ENCODE data around the gene GPC3. TPM values are rescaled to one million over a fixed set of nuclear protein-coding genes. Genes with fewer than 3 reads are reported as not detected.
A peak's percentile ranks its signal among the peaks of the same experiment; 100 is the strongest.

The GPC3 gene
- total and polyA plus RNA-seq, 4 donors = 70.5 to 109 (median 76.3) TPM

DNA sequence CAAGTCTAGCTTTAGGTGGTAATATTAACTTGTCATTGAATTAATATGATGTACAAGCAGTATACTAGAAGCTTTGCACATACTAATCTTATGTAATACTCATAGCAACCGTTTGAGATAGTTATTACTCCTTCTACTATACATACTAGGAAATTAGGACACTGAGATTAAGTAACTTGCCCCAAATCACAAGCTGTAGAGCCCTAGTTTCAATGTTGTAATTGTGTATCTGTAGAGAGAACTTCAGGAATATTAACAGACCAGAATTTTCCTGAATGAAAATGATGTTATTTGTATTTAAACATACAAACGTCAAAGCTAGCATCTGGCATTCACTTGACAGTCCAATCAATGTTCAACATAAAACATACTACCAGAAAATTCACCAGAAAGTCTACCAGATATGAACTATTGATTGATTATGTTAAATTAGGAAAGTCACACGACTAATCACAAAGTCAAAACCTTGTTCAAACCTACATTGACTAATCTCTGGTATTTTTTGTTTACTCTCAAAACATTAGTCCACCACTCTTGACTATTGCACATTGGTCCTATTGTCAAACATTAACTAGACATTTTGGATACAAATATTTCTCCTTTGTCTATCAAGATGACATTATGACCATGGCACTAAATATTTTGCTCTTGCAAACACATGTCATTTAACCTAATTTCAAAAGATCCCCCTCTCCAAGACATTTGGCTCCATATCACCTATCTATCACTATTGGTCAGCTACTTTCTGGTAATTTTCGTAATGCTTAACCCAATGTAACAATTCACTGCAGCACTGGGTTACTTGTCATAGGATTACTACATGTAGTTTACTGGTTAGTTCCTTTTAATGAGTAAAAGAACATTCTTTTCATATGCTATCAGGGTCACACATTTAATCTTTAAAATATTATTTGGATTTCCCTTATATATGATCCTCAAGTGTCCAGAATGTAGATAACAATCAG lies 100.7 kb downstream of the GPC3 start:
- Histone ChIP-seq H3K27ac (ENCODE audit: low read depth, low read length) (no peak overlapping the region), H3K36me3 (ENCODE audit: control insufficient read depth, insufficient read depth, low read length) (no peaks in the 10 kb centered on the region), H3K4me3 (ENCODE audit: low read depth, low read length) (no peak overlapping the region), H3K9me3 (ENCODE audit: control insufficient read depth, insufficient read depth, low read length) (no peaks in the 10 kb centered on the region), H3K4me1 (ENCODE audit: control insufficient read depth, insufficient read depth, low read length) (no peaks in the 10 kb centered on the region), H3K27me3 (ENCODE audit: control insufficient read depth, insufficient read depth, low read length) (no peaks in the 10 kb centered on the region)
- no peak for DNase-seq (ENCODE audit: low read depth in 4 of 6, low spot score in 6 of 6)
- WGBS (ENCODE audit: insufficient coverage) = 40% methylated on average over 1 of the region's 4 CpGs

DNA sequence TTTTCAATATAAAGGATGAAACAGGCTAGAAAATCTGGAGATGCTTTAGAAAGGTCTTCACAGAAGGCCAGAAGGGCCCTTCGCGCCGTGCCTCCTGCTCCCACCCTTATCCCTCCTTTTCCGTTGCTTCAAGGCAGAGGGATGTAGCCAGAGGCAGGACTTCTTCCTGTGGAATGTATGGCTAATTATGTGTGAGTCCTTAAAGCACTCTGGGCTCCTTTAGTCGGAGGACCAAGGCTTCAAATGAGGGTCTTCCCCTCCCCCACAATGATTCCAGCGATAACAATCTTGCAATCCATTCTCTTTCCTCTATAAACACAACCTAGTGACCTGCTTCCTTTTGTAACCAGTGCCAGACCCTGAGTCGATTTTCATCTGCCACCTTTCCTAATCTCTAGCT lies 103.5 kb downstream of the GPC3 start:
- Histone ChIP-seq H3K27me3 (ENCODE audit: control insufficient read depth, insufficient read depth, low read length) (no peaks in the 10 kb centered on the region), H3K27ac (ENCODE audit: low read depth, low read length) (no peak overlapping the region), H3K36me3 (ENCODE audit: control insufficient read depth, insufficient read depth, low read length) (no peaks in the 10 kb centered on the region), H3K4me1 (ENCODE audit: control insufficient read depth, insufficient read depth, low read length) (no peaks in the 10 kb centered on the region), H3K4me3 (ENCODE audit: low read depth, low read length) (no peak overlapping the region), H3K9me3 (ENCODE audit: control insufficient read depth, insufficient read depth, low read length) (no peaks in the 10 kb centered on the region)
- DNase-seq (ENCODE audit: low read depth in 4 of 6, low spot score in 6 of 6) = no peak
- WGBS (ENCODE audit: insufficient coverage) = 26% methylated on average over 3 of the region's 7 CpGs

DNA sequence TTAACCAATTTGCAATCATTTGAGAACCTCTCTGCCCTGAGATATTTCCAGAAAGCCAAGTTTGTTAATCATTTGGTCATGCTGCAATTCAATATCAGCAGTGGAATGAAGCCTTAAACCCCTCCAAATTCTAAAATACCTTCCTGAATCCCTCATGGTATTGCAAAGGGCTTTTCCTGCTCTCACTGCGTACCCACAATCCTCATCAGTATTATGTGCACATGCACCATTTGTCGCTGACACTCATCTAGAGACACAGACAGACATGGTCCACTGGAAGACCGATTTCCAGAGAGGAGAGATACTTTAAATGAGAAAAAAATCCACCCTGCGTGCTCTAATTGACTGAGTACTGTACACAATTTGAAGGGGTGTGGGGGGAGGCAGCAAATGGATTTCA lies 104.4 kb downstream of the GPC3 start:
- Histone ChIP-seq H3K9me3 (ENCODE audit: control insufficient read depth, insufficient read depth, low read length) (no peaks in the 10 kb centered on the region), H3K4me3 (ENCODE audit: low read depth, low read length) (no peak overlapping the region), H3K27ac (ENCODE audit: low read depth, low read length) (no peak overlapping the region), H3K27me3 (ENCODE audit: control insufficient read depth, insufficient read depth, low read length) (no peaks in the 10 kb centered on the region), H3K36me3 (ENCODE audit: control insufficient read depth, insufficient read depth, low read length) (no peaks in the 10 kb centered on the region), H3K4me1 (ENCODE audit: control insufficient read depth, insufficient read depth, low read length) (no peaks in the 10 kb centered on the region)
- 60% methylated on average over 1 of the region's 4 CpGs for WGBS (ENCODE audit: insufficient coverage)
- peak in 1 of 6 donors; percentile 40 for DNase-seq (ENCODE audit: low read depth in 4 of 6, low spot score in 6 of 6)

DNA sequence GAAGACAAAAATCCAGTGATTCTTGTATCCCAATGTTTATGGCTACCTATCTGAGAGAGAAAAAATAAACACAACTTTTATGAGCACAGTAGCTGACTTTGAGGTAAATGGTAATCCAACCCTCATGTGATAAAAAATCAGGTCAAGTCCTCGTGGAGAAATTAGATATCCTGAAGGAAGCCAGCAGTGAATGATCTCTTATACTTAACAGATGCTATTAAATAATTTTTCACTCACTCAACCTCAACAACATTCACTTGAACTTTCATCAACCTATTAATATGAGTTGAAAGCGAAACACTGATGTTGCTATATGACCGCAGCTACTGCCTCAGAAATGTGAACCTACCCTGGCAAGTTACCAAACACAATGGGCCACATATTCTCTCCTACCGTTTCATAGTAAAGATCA lies 105.4 kb downstream of the GPC3 start:
- 11% methylated on average over 1 of the region's 4 CpGs for WGBS (ENCODE audit: insufficient coverage)
- H3K4me3 ChIP-seq (ENCODE audit: low read depth, low read length) = no peak overlapping the region
- no peaks in the 10 kb centered on the region for H3K4me1 ChIP-seq (ENCODE audit: control insufficient read depth, insufficient read depth, low read length)
- H3K27ac ChIP-seq (ENCODE audit: low read depth, low read length) = no peak overlapping the region
- H3K36me3 ChIP-seq (ENCODE audit: control insufficient read depth, insufficient read depth, low read length) = no peaks in the 10 kb centered on the region
- no peaks in the 10 kb centered on the region for H3K27me3 ChIP-seq (ENCODE audit: control insufficient read depth, insufficient read depth, low read length)
- DNase-seq (ENCODE audit: low read depth in 4 of 6, low spot score in 6 of 6) = peak in 1 of 6 donors; percentile 6
- H3K9me3 ChIP-seq (ENCODE audit: control insufficient read depth, insufficient read depth, low read length) = no peaks in the 10 kb centered on the region

DNA sequence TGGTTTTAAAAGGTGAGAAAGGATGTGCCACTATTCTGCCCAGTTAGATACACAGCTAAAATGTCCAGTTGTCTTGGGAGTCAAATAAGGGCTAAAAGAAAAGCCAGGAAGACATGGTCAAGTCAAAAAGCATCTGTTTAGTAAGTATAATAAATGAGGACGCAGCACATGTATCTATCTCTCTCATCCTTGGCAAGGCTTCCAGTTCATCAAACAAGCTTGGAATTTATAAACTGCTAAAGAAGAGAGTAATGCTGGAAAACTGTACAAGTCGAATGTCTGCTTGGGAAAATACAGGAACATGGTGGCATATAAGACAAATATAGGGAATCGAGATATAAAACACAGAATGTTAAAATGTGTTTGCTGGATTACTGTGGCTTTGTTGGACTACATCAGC lies 106.7 kb downstream of the GPC3 start:
- no peaks in the 10 kb centered on the region for H3K27me3 ChIP-seq (ENCODE audit: control insufficient read depth, insufficient read depth, low read length)
- H3K4me3 ChIP-seq (ENCODE audit: low read depth, low read length) = no peak overlapping the region
- no peaks in the 10 kb centered on the region for H3K4me1 ChIP-seq (ENCODE audit: control insufficient read depth, insufficient read depth, low read length)
- no peak for DNase-seq (ENCODE audit: low read depth in 4 of 6, low spot score in 6 of 6)
- H3K36me3 ChIP-seq (ENCODE audit: control insufficient read depth, insufficient read depth, low read length) = no peaks in the 10 kb centered on the region
- WGBS (ENCODE audit: insufficient coverage) = 66% methylated on average over 2 of the region's 3 CpGs
- H3K27ac ChIP-seq (ENCODE audit: low read depth, low read length) = no peak overlapping the region
- no peaks in the 10 kb centered on the region for H3K9me3 ChIP-seq (ENCODE audit: control insufficient read depth, insufficient read depth, low read length)

DNA sequence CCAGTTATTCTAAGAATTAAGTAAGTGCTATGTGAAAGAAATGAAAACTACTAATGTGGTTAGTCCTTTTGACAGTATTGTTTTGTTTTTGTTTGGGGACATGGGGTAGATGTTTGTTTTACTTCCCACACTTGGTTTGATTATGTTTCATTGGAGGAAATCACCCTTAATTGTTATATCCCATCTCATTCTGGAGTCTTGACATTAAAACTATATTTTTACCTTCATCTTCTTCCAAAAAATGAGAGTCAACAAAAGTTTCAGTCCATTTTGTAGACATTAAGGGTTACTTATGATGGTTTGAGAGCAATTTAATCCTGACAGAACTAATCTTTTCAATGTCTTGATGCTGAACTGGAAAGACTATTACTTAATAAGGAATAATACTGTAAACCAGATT lies 108.7 kb downstream of the GPC3 start:
- no peaks in the 10 kb centered on the region for H3K9me3 ChIP-seq (ENCODE audit: control insufficient read depth, insufficient read depth, low read length)
- no peak overlapping the region for H3K4me3 ChIP-seq (ENCODE audit: low read depth, low read length)
- H3K27ac ChIP-seq (ENCODE audit: low read depth, low read length) = no peak overlapping the region
- no peaks in the 10 kb centered on the region for H3K27me3 ChIP-seq (ENCODE audit: control insufficient read depth, insufficient read depth, low read length)
- DNase-seq (ENCODE audit: low read depth in 4 of 6, low spot score in 6 of 6) = no peak
- H3K36me3 ChIP-seq (ENCODE audit: control insufficient read depth, insufficient read depth, low read length) = no peaks in the 10 kb centered on the region
- no peaks in the 10 kb centered on the region for H3K4me1 ChIP-seq (ENCODE audit: control insufficient read depth, insufficient read depth, low read length)

DNA sequence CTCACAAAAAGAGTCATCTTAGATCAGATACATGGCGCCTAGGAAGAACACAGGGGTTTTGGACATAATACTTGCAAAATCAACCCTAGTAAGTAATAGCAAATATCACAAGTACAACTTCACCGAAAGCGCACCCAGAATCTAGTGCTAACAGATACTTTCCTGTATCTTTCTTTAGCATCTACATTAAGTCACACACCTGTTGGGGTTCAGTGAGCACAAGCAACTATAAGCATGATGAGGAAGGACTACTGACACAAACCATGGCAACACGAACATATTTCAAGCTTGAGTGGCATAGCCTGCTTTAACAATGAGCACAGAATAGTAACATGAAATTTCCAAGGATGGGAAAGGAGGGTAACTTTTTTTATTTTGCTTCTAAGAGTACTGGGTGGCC lies 116.1 kb downstream of the GPC3 start:
- Histone ChIP-seq H3K27ac (ENCODE audit: low read depth, low read length) (no peak overlapping the region), H3K9me3 (ENCODE audit: control insufficient read depth, insufficient read depth, low read length) (peaks cover 2% of the 10 kb centered on the region), H3K4me1 (ENCODE audit: control insufficient read depth, insufficient read depth, low read length) (no peaks in the 10 kb centered on the region), H3K4me3 (ENCODE audit: low read depth, low read length) (no peak overlapping the region), H3K27me3 (ENCODE audit: control insufficient read depth, insufficient read depth, low read length) (no peaks in the 10 kb centered on the region), H3K36me3 (ENCODE audit: control insufficient read depth, insufficient read depth, low read length) (no peaks in the 10 kb centered on the region)
- DNase-seq (ENCODE audit: low read depth in 4 of 6, low spot score in 6 of 6) = no peak
- 66% methylated on average over 2 of the region's 4 CpGs for WGBS (ENCODE audit: insufficient coverage)

DNA sequence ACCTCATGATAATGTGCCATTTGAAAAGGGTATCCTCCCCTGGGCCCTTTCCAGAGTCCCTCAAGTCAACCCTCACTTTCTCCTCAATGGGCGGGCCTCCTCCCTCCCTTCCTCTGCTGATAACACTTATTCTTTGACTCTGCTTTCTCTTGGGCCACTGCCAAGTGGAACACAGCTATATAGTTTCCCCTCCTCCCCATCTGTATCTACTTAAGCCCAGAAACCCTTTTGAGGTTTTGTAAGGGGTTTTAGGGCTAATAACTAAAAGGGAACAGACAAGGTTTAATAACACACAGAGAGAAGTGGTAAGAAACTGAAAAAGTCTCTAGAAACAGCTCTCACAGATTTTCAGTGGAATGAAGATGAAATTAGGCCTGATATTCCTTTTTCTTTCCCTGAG lies 116.7 kb downstream of the GPC3 start:
- WGBS (ENCODE audit: insufficient coverage) = 60% methylated on average over 1 of the region's 1 CpG

DNA sequence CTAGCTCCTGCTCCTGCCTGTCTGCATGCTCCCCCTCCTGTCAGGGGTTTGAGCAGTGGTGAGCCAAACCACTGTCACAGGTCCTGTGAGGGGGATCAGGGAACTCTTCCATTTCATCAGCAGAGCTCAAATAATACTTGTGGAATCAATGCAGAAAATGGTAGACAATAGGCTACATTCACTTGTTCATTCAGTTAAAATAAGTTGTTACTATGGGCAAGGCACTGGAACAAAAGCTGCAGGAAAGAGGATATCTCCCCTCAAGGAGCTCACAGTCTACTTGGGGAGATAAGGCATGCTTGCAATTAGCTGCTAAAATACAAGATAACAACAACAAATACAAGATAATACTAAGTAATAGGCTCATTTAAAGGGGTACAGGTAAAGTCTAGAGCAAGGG lies 117.1 kb downstream of the GPC3 start:
- Histone ChIP-seq H3K36me3 (ENCODE audit: control insufficient read depth, insufficient read depth, low read length) (no peaks in the 10 kb centered on the region), H3K4me1 (ENCODE audit: control insufficient read depth, insufficient read depth, low read length) (no peaks in the 10 kb centered on the region), H3K27ac (ENCODE audit: low read depth, low read length) (no peak overlapping the region), H3K27me3 (ENCODE audit: control insufficient read depth, insufficient read depth, low read length) (no peaks in the 10 kb centered on the region), H3K4me3 (ENCODE audit: low read depth, low read length) (no peak overlapping the region), H3K9me3 (ENCODE audit: control insufficient read depth, insufficient read depth, low read length) (peaks cover 2% of the 10 kb centered on the region)
- DNase-seq (ENCODE audit: low read depth in 4 of 6, low spot score in 6 of 6) = no peak

More for the DNA sequence above, 116.7 kb downstream of the GPC3 start:
- Histone ChIP-seq H3K4me1 (ENCODE audit: control insufficient read depth, insufficient read depth, low read length) (no peaks in the 10 kb centered on the region), H3K27me3 (ENCODE audit: control insufficient read depth, insufficient read depth, low read length) (no peaks in the 10 kb centered on the region), H3K9me3 (ENCODE audit: control insufficient read depth, insufficient read depth, low read length) (peaks cover 2% of the 10 kb centered on the region), H3K27ac (ENCODE audit: low read depth, low read length) (no peak overlapping the region), H3K36me3 (ENCODE audit: control insufficient read depth, insufficient read depth, low read length) (no peaks in the 10 kb centered on the region), H3K4me3 (ENCODE audit: low read depth, low read length) (no peak overlapping the region)
- no peak for DNase-seq (ENCODE audit: low read depth in 4 of 6, low spot score in 6 of 6)

DNA sequence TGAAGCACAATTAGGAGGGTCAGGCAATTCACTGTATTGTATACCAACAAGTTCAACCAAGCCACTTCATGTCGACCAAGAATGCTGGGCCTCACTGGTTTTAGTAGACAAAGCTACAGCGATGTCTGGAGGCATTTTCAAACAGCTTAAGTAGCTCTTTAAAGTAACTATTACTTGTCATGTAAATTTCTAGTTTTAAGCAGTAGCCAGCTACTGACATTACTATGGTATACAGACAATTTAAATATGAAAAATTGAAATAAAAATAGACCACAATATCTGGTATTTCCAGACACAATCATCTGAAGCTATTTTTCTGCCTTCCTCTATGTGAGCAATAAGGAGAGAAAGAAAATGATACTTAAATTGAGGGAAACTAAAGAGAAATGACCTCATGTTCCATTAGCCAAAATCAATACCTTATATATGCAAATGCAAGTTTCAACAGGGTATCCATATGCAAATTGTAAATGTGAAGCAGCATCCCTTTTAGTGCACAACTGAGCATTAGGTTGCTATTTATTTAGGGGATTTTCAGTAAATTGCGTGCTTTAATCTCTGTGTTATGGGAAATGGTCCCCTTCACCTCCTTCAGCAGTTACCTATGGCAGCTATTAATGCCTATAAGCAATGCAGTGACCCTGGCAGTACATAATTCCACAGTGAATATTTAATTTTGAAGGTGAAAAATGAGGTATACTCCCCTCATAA lies 119.5 kb downstream of the GPC3 start:
- Histone ChIP-seq H3K4me3 (ENCODE audit: low read depth, low read length) (no peak overlapping the region), H3K4me1 (ENCODE audit: control insufficient read depth, insufficient read depth, low read length) (no peaks in the 10 kb centered on the region), H3K27ac (ENCODE audit: low read depth, low read length) (no peak overlapping the region), H3K9me3 (ENCODE audit: control insufficient read depth, insufficient read depth, low read length) (peaks cover 2% of the 10 kb centered on the region), H3K36me3 (ENCODE audit: control insufficient read depth, insufficient read depth, low read length) (no peaks in the 10 kb centered on the region), H3K27me3 (ENCODE audit: control insufficient read depth, insufficient read depth, low read length) (no peaks in the 10 kb centered on the region)
- no peak for DNase-seq (ENCODE audit: low read depth in 4 of 6, low spot score in 6 of 6)
- 20% methylated on average over 1 of the region's 3 CpGs for WGBS (ENCODE audit: insufficient coverage)

All from spinal cord (tissue), 10 donors.